NCI-H2029 treated with DMSO at 0.1 percent for 48 hours (cell line): Measurements from ENCODE around the gene XRCC3.
"Not testable (repeated sequence)": the region's sequence is repeated elsewhere in the genome, so short reads cannot be mapped to it uniquely, and the experiment has no call there.

ENCODE experiments used
- DNase-seq: peaks from one replicate; lab custom pipeline; 2025; lab: John Stamatoyannopoulos, UW

The XRCC3 gene

GRCh38 chr14:103694572-103695026, 20.7 kb downstream of the XRCC3 start:
- DNase-seq = no peak

- no peak for DNase-seq
Observed at GRCh38 chr14:103693515-103693914, 21.7 kb downstream of the XRCC3 start.

- no peak for DNase-seq
Observed at GRCh38 chr14:103692871-103693270, 22.4 kb downstream of the XRCC3 start.

- DNase-seq = no peak
Observed at GRCh38 chr14:103692159-103692558, 23.1 kb downstream of the XRCC3 start.

GRCh38 chr14:103691655-103692054, 23.6 kb downstream of the XRCC3 start:
- DNase-seq = not testable (repeated sequence)

- no peak for DNase-seq
Observed at GRCh38 chr14:103690332-103690731, 24.9 kb downstream of the XRCC3 start.

GRCh38 chr14:103688906-103689902, 26.0 kb downstream of the XRCC3 start:
- no peak for DNase-seq

- DNase-seq = no peak
Observed at GRCh38 chr14:103688441-103688840, 26.8 kb downstream of the XRCC3 start.

- DNase-seq = no peak
Observed at GRCh38 chr14:103687712-103688111, 27.5 kb downstream of the XRCC3 start.

GRCh38 chr14:103686831-103687485, 28.3 kb downstream of the XRCC3 start:
- DNase-seq = no peak

- no peak for DNase-seq
Observed at GRCh38 chr14:103685276-103686211, 29.7 kb downstream of the XRCC3 start.

GRCh38 chr14:103684871-103685270, 30.4 kb downstream of the XRCC3 start:
- DNase-seq = no peak

GRCh38 chr14:103684471-103684870, 30.8 kb downstream of the XRCC3 start:
- no peak for DNase-seq

GRCh38 chr14:103683139-103683538, 32.1 kb downstream of the XRCC3 start:
- DNase-seq = no peak

GRCh38 chr14:103680491-103681231, 34.6 kb downstream of the XRCC3 start:
- DNase-seq = no peak

GRCh38 chr14:103679351-103679750, 35.9 kb downstream of the XRCC3 start:
- no peak for DNase-seq

- DNase-seq = no peak
Observed at GRCh38 chr14:103676881-103677675, 38.2 kb downstream of the XRCC3 start.

GRCh38 chr14:103675957-103676356, 39.3 kb downstream of the XRCC3 start:
- no peak for DNase-seq

GRCh38 chr14:103671911-103672310, 43.3 kb downstream of the XRCC3 start:
- DNase-seq = no peak

GRCh38 chr14:103669370-103669769, 45.9 kb downstream of the XRCC3 start:
- no peak for DNase-seq
